ENCODE measurements around the gene SOS2.

The SOS2 gene

GRCh38 chr14:50113381-50114035 is 117.9 kb downstream of the SOS2 start:
- DNase-seq = no peak

GRCh38 chr14:50110323-50111037 is 120.9 kb downstream of the SOS2 start:
- no peak for DNase-seq

GRCh38 chr14:50109342-50109741 is 122.0 kb downstream of the SOS2 start:
- no peak for DNase-seq

- DNase-seq = no peak
Observed at GRCh38 chr14:50107850-50108249, 123.5 kb downstream of the SOS2 start.

GRCh38 chr14:50106178-50106577 is 125.2 kb downstream of the SOS2 start:
- DNase-seq = no peak

- no peak for DNase-seq
Observed at GRCh38 chr14:50103558-50103957, 127.8 kb downstream of the SOS2 start.

- DNase-seq = no peak
Observed at GRCh38 chr14:50101417-50101816, 130.0 kb downstream of the SOS2 start.

- no peak for DNase-seq
Observed at GRCh38 chr14:50100805-50101204, 130.6 kb downstream of the SOS2 start.

- no peak for DNase-seq
Observed at GRCh38 chr14:50099335-50099734, 132.0 kb downstream of the SOS2 start.

GRCh38 chr14:50095895-50096294 is 135.5 kb downstream of the SOS2 start:
- no peak for DNase-seq

- no peak for DNase-seq
Observed at GRCh38 chr14:50094056-50094755, 137.2 kb downstream of the SOS2 start.

GRCh38 chr14:50093496-50093895 is 137.9 kb downstream of the SOS2 start:
- no peak for DNase-seq

GRCh38 chr14:50092006-50092555 is 139.3 kb downstream of the SOS2 start:
- DNase-seq = no peak

GRCh38 chr14:50091240-50091913 is 140.0 kb downstream of the SOS2 start:
- DNase-seq = no peak

- no peak for DNase-seq
Observed at GRCh38 chr14:50089208-50089607, 142.2 kb downstream of the SOS2 start.

GRCh38 chr14:50088731-50089130 is 142.6 kb downstream of the SOS2 start:
- DNase-seq = no peak

- no peak for DNase-seq
Observed at GRCh38 chr14:50088117-50088515, 143.3 kb downstream of the SOS2 start.

- DNase-seq = no peak
Observed at GRCh38 chr14:50087341-50088116, 143.8 kb downstream of the SOS2 start.

- DNase-seq = no peak
Observed at GRCh38 chr14:50086321-50086711, 145.1 kb downstream of the SOS2 start.

- DNase-seq = no peak
Observed at GRCh38 chr14:50085570-50086320, 145.6 kb downstream of the SOS2 start.

- no peak for DNase-seq
Observed at GRCh38 chr14:50084666-50085065, 146.7 kb downstream of the SOS2 start.

Measured in AML-193 (cell line).